NCI-H1417 (cell line): ENCODE results near the gene KCNN2.

ENCODE experiments used
- DNase-seq, 3 experiments: peaks; one replicate each; lab custom pipeline; 2025; lab: John Stamatoyannopoulos, UW

KCNN2 gene

DNA sequence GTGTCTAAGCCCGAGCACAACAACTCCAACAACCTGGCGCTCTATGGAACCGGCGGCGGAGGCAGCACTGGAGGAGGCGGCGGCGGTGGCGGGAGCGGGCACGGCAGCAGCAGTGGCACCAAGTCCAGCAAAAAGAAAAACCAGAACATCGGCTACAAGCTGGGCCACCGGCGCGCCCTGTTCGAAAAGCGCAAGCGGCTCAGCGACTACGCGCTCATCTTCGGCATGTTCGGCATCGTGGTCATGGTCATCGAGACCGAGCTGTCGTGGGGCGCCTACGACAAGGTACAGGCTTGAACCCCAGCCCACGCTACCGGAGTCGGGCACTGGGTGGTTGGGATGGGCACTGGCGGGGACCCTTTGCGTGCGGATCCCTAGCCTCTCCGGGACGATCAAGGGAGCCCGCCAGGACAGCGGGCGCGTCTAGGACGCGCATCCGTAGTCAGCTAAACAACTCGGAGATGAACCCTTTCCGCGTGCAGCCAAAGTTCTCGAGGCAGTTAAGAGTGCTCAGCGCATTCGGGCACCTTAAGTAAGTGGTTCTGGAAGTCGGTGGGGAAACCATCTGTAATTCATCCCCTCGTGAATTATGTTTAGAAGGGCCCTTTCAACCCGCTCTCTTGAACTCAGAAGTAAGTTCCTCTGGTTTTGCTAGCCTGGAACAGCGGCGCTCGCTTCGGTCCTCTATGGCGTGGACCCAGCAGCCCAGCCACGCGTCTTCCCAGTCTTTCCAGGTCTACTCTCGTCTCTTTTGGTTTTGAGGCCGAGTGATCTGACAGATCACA is 1.3 kb downstream of the KCNN2 start:
- peak in 1 of 3 experiments; percentile 3 for DNase-seq

DNA sequence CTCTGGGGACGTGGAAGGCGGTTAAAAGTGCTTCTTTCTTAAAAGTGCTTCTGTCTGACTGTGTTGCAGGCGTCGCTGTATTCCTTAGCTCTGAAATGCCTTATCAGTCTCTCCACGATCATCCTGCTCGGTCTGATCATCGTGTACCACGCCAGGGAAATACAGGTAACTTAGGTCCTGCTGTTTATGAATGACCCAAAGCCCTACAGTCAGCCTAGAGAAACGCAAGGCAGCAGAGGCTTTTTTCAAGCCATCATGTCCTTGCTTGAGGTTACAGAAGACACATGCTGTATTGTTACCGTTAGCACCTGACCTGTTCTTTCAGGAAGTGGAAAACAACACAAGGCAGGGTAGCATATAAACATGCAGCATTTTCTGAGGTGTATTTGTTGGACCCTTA is 2.0 kb downstream of the KCNN2 start:
- DNase-seq = no peak

DNA sequence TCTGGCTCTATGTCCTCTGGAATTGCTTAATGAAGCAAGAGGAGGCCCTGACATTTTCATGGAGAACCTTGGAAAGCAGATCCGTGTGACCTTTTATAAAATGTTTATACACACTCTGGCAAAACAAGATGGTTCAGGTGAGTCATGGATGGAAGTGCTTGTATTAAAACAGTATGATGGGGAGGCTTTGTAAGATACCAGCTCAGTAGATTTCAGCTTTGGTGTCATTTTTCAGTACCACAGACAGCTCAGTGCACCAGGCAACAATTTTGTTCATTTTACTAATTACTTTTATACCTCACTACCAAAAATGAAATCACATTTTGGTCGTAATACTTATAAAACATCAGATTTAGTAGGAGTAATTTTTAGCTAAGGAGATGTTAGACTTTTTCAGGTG is 5.2 kb downstream of the KCNN2 start:
- DNase-seq = no peak

DNA sequence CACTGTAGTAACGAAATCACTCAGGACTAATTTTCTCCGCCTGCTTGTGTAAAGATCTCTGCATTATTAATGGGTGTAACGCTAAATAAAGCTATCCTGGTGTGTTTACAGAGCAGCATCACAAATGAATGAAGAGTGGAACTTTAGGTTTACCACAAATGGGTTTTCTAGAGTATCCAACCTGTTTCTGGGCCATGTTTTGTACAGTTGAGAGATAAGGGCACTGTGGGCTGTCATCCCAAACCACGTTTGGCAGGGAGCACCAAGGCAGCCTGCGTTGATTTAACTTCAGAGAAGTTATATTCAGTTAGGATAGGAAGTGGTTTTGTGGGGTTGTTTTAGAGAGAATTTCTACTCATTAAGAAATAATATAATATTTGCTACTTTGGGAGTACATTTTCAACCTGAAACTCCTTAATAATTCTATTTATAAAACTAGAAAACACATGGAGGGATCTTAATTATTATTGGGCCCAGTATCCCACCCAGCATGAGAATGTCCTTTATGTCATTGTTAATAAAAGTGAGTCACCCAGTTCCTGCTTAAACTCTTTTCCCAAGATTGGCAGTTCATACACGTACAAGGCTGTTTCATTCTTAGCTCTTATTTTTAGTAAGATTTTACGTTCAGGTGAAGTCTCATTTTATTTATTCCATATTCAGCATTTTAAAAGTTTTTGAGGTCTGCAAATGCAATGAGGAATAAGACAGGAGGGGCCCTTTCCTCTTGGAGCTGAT is 8.0 kb downstream of the KCNN2 start:
- no peak for DNase-seq

DNA sequence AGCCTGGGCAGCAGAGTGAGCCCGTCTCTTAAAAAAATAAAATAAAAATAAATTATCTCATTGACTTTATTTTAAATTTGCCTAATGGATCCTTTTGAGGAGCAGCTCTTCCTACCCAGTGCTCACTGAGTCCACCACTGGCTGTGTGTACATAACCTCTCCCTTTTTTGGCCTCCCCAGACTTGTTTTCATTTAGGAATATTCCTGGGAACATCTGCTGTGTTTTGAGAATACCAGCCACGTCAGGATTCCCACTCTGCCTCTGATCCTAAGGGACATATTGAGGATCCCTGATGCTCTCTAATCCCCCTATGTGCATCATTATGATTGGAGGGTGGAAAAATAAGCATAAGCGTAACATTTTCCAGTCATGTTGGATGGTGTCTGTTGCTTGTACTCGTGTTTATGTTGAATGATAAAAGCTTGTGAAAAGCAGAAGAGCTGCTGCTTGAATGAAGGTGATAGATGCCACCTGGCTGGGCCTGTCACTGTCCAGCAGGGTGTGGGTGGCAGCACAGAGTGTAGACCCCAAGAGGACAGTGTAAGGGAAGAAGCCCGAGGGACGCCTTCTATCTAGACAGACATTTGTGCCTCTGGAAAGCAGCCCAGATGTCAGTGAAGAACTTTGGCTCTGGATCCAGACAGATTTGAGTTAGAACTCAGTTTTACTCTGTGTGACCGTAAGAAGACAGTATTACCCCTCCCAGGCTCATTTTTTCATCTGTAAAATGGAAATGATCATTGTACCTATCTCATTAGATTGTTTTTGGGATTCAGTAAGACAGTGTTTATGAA is 15.4 kb downstream of the KCNN2 start:
- no peak for DNase-seq

DNA sequence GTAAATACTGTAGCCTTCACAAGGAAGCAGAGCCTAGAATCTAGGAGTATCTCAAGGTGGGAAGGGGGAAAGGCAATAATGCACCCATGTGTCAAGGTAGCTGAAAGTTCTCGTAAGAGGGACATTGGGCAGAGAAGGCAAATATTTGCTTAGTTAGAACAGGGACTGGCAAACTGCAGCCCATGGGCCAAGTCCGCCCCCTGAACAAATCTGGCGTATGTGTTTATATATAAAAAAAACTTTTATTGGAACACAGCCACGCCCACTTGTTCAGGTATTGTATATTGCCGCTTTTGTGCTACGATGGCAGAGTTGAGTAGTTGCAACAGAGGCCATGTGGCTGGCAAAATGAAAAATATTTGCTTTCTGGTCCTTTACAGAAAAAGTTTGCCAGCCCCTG is 16.1 kb downstream of the KCNN2 start:
- no peak for DNase-seq

DNA sequence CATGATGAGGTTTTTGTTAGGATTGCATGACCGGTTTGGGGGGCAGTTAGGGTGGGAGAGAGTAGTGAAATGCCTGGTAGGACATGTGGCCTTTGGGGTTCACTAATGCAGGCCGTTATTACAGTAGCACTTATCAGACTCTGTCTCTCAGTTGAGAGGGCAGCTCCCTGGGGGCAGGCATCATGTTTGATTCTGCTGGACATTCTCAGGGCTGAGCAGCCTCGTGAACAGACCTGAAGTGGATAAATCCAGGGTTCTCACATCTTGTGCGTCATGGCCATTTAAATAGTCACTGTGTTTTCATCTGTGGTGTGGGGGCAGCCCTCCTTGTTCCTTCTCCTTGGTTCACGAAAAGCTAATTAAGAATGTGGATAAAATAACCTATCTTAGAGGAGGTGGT is 18.9 kb downstream of the KCNN2 start:
- DNase-seq = no peak

DNA sequence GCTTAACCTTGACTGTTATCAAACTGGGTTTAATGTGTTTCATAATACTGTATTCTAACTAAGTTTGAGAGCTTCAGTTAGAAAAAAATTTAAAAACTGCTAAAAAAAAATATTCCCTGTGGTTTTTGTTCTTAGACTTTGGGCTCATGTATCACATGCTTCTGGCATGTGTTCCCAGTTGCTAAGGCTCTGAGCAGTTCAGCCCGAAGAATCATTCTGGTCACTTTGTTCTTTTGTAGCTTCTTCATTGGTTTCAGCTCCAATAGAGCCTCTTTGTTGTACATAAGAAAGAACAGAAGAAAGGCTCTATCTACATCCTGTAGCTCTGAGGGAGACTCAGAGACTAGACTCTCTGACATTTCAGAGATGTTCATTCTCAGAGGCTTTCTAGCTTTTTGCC is 25.6 kb downstream of the KCNN2 start:
- no peak for DNase-seq

DNA sequence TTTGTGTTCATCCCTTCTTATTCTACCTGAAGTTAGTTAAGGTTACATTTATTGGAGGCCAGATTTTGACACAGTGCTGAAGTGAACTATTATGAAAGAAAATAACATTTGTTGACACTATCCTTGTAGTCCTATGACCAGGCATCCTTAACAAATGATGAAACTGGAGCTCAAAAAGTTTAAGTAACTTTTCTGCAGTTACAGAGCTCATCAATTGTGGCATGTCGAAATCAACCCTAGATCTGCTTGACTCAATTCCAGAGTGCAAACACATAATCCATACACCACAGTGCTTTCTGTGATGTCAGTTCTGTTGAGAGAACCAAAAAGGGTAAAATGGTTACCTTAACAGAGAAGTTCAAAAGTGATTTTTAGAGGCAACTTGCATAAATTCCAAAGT is 28.6 kb downstream of the KCNN2 start:
- no peak for DNase-seq

DNA sequence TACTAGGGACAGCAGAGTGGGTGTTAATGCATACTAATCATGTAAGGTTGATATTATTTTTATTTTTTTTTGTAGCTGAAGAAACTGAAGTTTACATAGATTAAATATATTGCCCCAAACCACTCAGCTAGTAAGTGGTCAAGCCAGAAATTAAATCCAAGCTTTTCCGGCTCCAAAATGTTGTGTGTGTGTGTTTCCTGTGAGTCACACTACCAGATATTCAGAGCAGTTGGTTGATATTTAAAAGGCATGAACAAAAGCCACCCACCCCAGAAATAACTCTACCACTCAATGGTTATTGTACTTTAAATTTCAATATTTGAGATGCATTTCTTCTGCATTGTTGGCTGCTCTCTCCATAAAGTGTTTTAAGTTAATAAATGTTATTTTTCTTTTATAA is 29.5 kb downstream of the KCNN2 start:
- no peak for DNase-seq

DNA sequence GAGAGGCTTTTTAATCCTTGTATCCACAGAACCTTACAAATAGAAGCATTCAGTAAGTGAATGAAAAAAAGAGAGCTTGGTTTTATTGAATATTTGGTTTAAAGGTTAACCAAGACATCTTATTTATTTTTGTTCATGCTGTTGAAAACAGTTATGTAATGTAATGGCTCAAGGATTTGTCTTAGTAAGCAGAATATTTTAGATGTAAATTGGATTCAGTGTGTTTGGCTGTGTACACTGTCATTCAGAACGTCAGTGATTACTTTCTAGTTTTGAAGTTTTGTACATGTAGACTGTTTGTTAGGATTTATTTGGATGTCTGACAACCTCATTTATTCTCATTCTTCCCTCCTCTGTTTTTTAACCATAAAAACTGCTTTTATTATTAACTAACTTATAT is 31.3 kb downstream of the KCNN2 start:
- no peak for DNase-seq

DNA sequence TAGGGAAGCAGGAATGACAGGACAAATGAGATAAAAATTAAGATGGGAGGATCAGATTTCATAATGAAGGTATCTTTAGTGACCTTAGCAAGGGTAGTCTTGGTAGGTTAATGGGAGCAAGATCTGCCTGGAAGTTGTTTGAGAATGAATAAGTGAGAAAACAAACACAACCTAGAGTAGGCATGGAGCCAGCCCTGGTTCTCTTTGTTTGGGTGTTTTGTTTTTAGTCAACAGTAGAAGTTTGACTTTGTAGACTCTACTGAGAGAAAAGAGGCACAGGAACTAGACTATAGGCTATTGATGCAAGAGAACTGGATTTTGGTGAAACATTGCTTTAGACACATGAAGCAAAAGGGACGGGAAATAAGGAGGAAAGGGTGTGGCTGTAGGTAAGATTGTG is 40.3 kb downstream of the KCNN2 start:
- no peak for DNase-seq

DNA sequence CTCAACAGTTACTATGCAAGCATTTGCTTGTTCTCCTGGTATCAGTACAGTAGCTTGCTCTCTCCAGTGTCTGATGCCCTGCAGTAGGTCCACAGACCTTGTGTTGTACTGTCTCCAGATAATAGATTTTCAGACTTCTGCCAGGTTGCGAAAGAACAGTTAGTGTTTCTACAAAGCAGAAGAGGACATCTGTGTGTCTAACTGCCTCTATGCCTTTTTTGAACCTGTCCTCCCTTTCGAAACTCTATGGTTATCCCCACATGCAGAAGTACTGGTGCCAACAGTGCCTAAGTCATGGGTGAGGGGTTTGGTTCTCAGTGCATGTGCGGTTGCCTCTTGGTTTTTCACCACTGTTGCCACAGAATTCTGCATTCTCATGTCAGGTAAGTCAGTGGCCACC is 45.9 kb downstream of the KCNN2 start:
- no peak for DNase-seq

DNA sequence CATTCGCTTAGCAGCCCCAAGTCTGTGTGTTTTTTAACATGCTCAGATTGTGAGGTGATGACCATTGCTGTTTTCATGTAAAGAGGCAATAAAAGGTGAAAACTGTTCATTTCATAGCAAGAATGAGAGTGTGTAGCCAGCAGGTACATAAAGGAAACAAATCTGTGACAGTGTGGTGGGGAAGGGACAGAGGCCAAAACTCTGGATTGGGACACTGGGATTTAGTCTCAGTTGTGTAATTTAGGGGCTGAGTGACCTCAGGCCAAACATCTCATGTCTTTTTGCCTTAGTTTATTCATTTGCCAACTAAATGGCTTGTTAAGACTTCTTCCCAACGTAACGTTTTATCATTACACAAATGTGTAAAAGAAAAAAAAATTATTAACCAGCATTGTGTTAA is 47.0 kb downstream of the KCNN2 start:
- DNase-seq = no peak

DNA sequence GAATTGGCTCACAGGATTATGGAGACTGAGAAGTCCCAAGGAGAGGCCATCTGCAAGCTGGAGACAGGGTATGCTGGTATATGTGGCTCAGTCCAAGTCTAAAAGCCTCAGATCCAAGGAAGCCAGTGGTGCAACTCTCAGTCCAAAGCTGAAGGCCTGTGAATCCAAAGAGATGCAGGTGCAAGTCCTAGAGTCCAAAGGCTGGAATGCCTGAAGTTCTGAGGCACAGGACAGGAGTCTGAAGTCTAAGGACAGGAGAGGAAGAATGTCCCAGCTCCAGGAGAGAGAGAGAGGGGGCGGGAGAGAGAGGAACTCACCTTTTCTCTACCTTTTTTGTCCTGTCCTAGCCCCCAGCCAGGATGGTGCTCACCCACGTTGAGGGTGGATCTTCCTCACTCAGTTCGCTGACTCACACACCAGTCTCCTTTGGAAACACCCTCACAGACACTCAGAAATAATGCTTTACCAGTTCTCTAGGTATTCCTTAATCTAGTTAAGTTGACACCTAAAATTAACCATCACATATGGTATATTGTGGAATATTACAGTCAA is 49.6 kb downstream of the KCNN2 start:
- DNase-seq = no peak

DNA sequence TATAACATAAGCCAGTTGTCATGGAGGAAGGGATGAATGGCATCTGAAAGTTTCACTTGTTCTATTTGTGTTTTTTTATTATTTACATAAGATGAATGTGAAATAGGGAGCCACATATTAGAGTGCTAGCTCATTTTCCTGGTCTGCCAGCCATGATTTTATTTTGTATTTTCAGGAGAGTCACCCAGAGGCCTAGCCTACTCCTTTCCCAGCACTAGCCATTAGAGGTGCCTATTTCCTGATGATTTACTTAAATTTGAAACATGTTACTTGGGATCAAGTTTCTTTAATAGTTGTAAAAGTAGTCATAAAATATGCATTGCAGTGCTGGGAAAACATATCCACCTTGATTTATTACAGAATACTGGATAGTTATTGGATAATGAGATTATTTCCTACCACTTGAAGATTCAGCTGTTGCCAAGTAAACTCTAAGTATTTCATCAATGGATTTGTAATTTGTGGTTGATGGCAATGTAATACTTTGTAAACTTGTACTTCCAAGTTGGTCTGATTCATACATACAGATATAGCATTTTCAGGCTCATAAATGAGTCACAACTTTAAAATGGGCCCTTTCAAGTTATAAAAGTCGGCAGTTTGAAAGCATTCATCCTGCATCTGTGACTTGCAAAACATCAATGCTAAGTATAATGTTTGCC is 50.8 kb downstream of the KCNN2 start:
- DNase-seq = no peak

DNA sequence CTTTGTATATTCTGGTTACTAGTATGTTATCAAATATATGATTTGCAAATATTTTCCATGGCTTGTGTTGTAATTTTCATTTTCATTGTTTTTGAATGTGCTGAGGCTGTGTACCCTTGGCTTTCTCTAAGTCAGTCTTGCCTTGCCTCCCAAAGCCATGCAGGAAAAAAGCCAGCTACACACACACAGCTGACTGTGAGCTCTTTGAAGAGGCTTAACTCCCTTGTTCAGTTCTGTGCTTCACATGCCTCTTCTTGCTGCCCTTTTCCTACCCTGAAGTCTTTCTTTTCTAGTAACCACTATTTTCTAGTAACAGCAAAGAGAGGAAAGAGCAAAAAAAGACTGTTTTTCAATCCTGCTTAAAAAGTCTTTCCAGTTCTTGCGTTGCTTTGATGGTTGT is 53.9 kb downstream of the KCNN2 start:
- no peak for DNase-seq

DNA sequence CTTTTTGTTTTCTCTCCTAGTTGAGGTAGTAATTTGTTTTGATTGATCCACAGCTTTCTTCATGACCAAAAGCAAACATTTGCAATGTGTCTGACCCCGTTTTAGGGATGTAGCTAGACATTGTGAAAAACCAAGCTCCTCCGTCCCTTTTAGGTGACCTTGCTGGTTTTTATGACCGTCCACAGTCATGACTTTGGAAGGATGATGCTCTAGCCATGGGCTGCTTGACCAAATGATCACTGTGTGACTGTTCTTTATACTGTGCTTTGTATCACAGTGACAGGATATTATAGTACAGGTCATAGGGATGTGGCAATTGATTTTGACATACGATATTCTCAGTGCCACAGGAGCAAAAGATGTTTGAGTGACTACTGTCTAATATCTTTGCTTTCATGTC is 54.4 kb downstream of the KCNN2 start:
- no peak for DNase-seq

DNA sequence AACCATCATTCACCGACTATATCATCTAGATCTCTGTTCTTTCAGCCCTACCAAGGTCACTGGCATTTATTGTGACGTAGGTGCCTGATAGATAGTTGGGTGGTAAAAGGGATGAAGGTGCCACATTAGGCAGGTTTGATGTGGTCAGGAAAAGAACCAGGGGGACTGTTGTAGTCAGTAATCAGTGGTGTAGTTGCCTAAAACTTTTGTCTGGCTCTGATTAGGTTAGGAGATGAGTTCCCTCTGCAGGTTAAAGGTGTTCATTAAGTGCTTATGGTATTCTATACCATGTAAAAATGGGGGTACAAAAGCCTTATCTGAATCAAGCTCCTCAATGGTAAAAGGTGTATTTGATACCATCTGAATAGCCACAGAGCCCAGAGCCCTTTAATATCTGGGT is 55.6 kb downstream of the KCNN2 start:
- no peak for DNase-seq

DNA sequence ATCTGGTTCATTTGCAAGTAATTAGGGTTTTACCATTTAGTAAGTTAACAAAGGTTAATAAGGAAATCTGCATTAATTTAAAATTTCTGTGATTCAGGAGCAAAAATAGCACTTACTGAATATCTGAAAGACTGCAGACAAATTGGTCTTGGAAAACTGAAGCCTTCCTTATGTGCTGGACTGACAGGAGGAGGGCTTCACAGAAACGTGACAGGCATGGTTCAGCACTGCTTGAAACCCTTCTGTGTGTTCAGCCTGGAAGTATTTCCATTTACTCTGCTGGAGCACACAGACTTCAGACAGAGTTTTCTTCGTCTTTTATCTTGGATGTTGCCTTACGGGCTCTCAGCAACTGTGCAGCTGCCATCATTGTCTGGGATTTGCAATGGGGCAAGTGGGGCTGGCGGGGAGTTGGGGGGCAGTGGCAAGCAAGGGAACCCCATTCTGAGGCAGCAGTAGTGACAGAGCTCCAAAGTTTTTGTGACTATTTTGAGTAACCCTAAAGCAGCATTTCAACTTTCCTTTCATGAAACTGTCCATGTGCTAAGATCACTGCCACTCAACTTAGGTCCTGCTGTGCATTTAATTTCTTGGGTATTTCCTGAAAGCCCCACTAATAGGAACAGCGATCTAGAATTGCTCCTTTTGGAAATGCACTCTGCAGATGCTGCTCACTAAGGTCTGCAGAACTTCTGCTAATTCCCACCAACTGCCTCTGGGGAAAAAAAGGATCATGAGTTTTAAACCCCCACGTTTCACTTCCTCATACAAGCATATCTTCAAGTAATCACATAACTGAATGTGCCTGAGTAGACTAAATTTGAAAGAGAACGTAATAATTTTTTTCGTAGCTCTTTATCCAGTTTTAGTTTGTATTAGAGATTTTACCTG is 56.6 kb downstream of the KCNN2 start:
- DNase-seq = no peak

DNA sequence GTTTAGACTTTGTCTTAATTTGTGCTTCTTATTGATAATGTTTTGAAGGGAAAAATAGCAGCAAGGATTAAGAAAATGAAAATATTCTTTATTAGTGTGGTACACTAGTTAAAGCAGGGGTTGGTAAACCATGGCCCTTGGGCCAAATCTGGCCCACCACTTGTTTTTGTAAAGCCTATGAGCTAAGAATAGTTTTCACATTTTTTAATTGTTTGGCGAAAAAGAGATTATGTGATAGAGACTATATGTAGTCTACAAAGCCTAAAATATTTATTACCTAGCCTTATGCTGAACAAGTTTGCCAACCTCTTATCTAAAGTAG is 57.2 kb downstream of the KCNN2 start:
- DNase-seq = no peak
